Measurements from ENCODE around the gene SOX10.

DNA sequence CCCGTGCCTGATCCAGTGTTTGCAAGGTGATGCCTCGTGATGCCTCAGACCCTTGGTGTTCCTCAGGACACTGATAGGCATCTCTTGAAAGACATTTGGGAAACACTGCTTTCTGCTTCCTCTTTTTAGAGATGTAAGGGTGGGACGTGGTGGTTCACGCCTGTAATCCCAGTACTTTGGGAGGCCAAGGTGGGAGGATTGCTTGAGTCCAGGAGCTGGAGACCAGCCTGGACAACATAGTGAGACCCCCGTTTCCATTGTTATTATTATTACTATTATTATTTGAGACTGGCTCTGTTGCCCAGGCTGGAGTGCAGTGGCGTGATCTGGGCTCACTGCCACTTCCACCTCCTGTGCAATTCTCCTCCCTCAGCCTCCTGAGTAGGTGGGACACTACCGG is 6.5 kb upstream of the SOX10 start:
- TF ChIP-seq, protein P1, sequence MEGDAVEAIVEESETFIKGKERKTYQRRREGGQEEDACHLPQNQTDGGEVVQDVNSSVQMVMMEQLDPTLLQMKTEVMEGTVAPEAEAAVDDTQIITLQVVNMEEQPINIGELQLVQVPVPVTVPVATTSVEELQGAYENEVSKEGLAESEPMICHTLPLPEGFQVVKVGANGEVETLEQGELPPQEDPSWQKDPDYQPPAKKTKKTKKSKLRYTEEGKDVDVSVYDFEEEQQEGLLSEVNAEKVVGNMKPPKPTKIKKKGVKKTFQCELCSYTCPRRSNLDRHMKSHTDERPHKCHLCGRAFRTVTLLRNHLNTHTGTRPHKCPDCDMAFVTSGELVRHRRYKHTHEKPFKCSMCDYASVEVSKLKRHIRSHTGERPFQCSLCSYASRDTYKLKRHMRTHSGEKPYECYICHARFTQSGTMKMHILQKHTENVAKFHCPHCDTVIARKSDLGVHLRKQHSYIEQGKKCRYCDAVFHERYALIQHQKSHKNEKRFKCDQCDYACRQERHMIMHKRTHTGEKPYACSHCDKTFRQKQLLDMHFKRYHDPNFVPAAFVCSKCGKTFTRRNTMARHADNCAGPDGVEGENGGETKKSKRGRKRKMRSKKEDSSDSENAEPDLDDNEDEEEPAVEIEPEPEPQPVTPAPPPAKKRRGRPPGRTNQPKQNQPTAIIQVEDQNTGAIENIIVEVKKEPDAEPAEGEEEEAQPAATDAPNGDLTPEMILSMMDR (IDR thresholded peaks at IDR 0.05; ENCODE audit: poor library complexity, severe bottlenecking): no peak
- TF ChIP-seq EP300 (conservative IDR thresholded peaks at IDR 0.05; ENCODE audit: poor library complexity, severe bottlenecking) (no peak), TAF1 (IDR thresholded peaks at IDR 0.05; ENCODE audit: low read depth) (no peak), EZH2 (IDR thresholded peaks at IDR 0.05; ENCODE audit: borderline replicate concordance, insufficient read depth, low read length, poor library complexity, severe bottlenecking) (no peak), POLR2AphosphoS5 (IDR thresholded peaks at IDR 0.05) (no peak)

Data from neural cell (in vitro differentiated cells).